Putamen (tissue), 1 donor: ENCODE results near the gene SULT1A2.
"Not testable (repeated sequence)": the region's sequence is repeated elsewhere in the genome, so short reads cannot be mapped to it uniquely, and the experiment has no call there.

Experiments
- DNase-seq: peaks from one replicate; pipeline ENCODE4 v3.0.0-alpha.2; 2016; ENCODE audit warnings: low spot score

The SULT1A2 gene

DNA sequence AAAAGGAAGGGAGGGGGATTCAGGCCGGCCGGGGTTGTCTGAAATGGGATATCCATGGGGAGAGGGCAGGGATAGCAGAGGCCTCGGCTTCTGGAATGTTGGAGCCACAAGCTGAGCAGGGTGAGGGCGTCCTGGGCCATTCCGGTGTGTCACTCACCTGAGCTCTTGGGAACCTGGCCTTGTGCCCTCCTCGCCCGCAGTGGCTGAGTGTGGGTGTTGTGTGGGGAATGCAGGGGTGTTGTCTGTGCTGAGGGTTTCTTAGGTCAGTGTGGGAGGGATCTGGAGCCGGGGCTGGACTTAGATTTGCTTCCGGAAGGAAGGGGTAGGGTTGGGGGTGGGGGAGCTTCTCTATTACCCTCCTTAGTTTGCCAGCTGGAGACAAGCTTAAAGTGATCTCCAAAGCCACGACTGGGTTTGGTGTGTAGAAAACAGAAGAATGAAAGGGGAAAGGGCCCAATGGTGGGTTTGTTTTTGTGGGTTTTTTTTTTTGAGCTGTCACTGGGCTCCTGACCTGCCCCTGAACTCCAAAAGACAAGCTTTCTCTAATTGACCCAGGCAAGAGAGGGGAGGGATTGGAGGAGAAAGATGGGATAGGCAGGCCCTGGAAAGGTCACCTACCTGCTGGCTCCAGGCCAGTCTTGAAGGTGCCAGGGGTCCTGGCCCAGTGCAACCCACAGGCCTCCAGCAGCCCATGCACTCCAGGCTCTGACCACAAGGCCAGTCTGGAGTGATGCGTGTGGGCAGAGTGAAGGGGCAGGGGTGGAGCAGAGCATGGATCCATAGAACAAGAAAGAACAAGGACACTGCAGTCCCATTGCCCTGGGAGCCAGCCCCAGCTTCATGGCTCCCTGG is at the start of gene SULT1A2:
Gene SULT1A2, minus strand, starts transcription at position 211 of the 852 bp plus-strand sequence. CDS start 1,120 bp downstream, outside the sequence.
- no peak for DNase-seq

DNA sequence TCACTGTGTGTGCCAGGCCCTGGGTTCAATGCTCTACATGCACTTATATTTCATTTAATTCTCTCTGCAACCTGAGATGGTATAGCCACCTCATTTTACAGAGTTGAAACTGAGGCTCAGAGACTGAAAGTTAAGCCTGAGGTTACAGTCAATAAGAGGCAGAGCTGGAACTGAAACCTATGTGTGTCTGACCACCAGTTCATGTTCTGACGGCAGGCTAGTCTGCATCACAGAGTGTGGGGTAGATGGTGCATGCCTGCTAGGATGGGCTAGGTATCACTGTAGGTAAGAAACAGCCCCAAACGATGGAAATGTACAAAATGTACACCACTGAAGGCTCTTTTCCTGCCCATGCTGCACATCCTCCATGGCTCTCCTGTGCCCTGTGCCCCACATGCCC is 43.1 kb upstream of the SULT1A2 start:
- not testable (repeated sequence) for DNase-seq

DNA sequence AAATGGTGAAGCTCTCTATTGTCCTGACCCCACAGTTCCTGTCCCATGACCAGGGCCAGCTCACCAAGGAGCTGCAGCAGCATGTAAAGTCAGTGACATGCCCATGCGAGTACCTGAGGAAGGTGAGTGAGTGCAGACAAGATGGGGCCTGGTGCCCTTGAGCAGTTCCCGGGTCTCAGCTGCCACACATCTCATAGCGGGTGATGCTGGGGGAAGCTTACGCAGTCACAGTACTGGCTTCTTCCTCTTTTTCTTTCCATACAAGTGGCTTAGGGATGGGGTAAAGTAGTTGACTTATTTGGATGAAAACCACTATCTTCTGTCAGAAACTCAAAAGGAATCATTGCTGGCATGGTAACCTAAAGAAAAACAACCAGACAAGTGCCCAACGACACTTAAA is 41.5 kb upstream of the SULT1A2 start:
- DNase-seq: not testable (repeated sequence)

DNA sequence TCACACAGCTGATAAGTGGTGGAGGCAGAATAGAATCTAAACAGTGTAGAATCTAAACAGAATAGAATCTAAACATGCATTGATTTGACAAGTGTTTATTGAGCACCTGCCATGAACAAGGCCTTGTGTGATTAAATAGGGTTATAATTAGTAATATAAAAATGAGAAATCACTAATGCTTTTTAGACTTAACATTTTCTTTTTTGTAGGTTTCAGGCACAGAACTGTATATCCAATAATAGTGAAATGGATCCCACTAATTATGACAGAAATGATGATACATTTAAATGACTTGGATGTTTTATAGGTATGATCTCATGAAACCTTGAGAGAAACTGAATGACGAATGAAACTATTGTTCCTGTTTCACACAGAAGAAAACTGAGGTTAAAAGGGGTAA is 40.9 kb upstream of the SULT1A2 start, which contains the start of gene NPIPB8:
Gene NPIPB8, plus strand, starts transcription at position 301 of the 400 bp plus-strand sequence. CDS start 296 bp downstream, outside the sequence.
- not testable (repeated sequence) for DNase-seq

DNA sequence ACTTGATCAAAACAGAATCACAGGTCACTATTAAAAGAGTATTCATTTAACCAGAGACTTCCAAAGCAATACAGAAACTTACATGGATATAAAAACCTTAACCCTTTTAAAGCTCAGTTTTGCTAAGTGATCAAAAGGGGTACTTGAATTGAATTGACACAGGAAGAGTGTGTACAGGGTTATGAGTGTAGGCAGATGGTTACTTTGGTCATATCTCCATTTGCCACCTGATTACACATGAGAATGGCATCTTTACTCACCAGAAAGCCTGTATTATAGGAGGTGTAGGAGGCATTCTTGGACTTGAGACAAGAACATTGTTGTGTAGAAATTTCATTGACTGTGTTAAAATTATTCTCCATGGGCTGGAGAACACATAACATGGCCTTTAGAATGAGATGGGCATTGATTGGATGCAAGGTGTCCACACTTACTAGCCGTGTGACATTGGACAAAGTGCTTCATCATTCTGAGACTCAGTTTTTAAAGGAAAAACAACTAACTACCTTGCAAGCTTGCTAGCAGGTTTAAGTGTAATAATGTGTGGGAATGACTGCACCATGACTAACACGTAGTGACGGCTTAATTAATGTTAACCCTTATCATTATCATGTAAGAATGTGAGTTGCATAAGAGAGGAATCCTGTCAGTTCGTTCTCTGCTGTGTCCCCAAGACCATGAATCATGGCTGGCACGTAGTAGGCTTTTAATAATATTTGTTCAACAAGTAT is 39.4 kb upstream of the SULT1A2 start:
- peak; percentile 18 for DNase-seq

DNA sequence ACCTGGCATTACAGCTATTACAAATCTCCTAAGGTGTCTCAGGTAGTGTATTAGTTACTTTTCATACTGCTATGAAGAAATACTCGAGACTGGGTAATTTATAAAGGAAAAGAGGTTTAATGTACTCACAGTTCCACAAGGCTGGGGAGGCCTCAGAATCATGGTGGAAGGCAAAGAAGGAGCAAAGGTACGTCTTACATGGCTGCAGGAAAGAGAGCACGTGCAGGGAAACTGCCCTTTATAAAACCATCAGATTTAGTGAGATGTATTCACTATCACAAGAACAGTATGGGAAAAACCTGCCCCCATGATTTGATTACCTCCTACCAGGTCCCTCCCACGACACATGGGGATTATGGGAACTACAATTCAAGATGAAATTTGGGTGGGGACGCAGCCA is 34.1 kb upstream of the SULT1A2 start:
- DNase-seq: not testable (repeated sequence)

DNA sequence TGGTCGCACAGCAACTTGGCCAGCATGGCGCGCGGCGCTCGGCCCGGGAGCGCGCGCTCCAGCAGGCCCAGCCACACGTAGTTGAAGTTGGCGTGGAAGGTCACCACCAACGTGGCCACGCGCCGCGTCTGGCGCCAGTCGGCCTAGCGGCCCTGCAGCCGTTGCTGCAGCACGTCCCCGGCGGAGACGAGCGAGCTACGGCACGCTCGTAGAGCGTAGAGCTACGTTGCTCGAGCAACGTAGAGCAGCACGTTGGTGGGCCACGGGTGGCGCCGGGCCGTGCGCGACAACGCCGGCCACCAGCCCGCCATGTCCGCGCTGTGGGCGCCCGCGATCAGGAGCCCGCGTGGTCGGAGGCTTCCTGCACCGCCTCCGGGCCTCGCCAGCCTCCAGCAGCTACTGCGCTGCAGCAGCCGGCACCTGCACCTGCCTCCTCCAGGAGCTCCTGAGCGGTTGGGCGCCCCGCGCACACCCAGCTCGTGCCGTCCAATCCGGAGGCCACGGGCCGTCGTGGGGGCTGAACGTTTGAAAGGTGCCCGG is 26.4 kb upstream of the SULT1A2 start:
- DNase-seq: peak; percentile 33

DNA sequence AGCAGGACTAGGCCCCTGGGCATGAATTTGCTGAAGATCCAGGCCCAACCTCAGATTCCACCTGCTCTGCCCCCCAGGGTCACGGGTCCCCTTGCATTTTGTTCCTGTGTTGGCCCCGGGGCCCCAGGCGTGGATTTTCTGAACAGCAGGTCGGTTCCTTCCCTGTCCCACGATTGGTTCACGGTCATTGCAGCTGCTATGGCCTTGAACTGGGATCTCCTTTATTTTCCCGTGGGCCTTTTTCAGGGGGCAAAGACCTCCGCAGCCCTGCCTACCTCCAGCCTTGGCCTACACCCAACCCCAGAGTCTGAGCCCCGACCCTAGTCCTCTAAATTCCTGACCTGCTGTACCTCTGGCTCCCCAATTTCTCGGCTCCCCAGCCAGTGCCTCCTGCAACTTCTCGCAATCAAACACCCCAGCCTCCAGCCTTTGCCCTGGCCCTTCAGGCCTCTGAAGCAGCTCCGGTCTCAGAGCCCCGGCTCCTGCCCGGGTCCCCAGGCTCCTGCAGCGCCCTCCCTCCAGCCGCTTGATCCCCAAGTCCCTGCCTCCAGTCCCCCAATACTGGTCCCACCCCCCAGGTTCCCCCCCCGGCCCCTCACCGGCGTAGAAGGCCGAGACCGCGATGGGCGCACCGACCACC is 25.8 kb upstream of the SULT1A2 start:
- not testable (repeated sequence) for DNase-seq

DNA sequence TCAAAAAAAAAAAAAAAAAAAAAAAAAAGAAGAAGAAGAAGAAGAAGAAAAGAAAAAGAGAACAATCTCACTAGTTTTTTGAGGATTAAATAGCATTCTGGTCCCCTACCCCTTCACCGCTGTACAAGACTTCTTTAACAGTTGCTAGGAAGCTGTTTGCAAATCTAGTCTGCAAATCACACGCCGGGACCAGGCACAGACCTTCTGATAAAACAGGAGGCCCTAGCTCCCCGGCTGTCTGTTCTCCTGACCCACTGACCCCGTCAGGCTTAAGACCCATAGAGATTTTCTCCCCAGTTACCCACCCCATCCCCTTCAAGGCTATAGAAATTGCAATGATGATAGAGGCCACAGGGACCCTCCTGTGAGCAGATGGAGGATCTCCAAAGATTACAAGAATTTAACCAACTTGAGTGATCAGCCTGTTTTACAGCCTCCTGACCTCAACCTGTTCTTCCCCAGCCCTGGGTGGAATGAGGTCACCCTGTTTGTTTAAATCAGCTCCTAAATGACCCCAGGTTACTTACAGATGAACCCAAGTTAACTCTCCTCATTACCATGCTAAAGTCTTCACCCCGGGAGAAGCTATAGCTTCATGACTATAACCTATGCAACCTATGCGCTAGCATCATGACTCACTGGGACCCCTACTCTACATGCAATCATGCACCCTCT is 24.8 kb upstream of the SULT1A2 start:
- no peak for DNase-seq

DNA sequence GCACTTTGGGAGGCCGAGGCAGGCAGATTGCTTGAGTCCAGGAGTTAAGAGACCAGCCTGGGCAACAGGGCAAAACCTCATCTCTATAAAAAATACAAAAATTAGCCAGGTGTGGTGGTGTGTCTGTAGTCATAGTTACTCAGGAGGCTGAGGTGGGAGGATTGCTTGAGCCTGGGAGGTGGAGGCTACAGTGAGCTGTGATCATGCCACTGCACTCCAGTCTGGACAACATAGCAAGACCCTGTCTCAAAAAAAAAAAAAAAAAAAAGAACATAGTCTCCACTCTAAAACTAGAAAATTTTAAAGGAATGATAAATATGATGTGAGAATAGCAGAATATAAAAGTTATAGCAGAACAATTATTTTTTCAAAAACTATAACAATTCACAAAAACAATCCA is 23.5 kb upstream of the SULT1A2 start:
- not testable (repeated sequence) for DNase-seq

DNA sequence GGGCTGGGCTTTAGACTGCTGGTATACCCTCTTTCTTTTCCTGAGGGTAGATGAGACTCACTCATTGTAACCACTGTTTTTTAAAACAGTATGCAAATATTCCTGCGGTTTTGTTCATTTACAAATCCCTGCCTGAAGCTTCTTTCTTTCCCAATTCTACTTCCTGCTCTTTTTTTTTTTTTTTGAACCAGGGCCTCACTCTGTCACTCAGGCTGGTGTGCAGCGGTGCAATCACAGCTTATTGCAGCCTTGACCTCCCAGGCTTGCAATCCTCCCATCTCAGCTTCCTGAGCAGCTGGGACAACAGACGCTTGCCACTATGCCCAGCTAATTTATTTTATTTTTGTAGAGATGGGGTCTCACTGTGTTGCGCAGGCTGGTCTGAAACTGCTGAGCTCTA is 21.0 kb upstream of the SULT1A2 start:
- no peak for DNase-seq

DNA sequence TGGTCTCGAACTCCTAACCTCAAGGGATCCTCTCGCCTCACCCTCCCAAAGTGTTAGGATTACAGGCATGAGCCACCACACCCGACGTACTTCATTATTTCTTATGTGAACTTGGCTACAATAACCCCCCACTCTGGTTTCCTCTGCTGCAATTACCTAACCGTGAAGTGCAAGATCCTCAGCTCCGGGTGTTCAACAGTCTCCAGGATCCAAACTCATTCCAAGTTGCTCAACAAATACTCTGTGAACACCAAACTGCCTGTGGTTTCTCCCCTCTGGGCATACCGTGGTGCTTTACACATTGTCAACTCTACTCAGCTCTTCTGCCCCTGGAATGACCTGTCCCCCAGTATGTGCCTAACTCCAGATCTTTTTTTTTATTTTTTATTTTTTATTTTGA is 19.8 kb upstream of the SULT1A2 start:
- no peak for DNase-seq

DNA sequence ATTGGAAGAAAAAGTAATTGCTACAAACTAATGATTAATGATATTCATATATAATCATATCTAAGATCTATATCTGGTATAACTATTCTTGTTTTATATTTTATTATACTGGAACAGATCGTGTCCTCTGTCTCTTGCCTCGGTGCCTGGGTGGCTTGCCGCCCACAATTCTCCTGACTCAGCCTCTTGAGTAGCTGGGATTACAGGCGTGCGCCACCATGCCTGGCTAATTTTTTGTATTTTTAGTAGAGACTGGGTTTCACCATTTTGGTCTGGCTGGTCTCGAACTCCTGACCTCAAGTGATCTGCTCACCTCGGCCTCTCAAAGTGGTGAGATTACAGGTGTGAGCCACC is 19.4 kb upstream of the SULT1A2 start:
- not testable (repeated sequence) for DNase-seq

DNA sequence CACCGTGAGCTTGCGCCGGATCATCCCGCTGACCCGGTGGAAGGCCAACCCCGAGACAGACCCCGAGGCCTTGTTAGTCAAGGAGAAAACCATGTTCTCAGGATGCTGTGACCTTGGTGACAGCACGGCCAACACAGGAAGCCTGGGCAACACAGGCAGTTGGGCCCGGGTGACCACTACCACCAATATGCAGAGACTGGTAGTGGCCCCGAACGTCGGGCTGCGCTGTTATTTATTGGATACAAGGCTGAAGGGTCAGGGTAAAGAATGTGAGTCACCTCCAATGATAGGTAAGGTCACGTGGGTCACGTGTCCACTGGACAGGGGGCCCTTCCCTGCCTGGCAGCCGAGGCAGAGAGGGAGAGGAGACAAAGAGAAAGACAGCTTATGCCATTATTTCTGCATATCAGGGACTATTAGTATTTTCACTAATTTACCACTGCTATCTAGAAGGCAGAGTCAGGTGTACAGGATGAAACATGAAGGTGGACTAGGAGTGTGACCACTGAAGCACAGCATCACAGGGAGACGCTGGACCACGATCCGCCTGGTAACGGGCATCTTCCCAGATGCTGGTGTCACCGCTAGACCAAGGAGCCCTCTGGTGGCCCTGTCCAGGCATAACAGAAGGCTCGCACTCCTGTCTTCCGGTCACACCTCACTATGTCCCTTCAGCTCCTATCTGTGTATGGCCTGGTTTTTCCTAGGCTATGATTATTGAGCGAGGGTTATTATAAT is 18.8 kb upstream of the SULT1A2 start:
- not testable (repeated sequence) for DNase-seq

DNA sequence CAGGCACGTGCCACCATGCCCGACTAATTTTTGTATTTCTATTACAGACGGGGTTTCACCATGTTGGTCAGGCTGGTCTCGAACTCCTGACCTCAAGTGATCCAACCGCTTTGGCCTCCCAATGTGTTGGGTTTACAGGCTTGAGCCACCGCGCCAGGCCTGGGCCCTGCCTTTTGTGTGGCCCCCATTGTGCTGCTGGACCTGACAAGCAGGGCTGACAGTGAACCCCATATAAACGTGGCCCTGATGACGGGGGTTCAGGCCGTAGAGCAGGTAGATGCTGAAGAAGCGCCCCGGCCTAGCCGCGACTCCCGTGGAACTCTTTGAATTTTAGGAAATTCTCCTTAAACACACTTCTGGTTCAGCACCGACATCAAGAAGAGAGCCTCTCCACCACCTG is 17.7 kb upstream of the SULT1A2 start:
- DNase-seq: not testable (repeated sequence)

DNA sequence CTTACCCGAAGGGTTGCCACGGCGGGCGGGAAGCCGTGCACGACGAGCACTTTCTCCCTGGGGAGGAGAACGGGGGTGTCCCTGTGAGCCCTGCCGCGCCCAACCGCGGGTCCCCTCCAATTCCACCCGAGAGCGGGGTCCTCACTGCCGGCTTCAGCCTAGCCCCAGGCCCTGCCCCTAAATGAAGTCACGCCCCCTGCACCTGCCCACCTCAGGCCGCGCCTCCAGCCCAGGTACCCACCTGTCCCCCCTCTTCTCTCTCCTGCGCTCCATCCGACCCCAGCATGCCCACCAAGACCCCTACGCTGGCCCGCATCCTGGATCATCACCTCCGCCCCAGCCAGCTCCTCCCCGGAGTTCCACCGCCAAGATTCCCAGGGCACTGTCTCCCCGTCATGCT is 17.1 kb upstream of the SULT1A2 start:
- not testable (repeated sequence) for DNase-seq

DNA sequence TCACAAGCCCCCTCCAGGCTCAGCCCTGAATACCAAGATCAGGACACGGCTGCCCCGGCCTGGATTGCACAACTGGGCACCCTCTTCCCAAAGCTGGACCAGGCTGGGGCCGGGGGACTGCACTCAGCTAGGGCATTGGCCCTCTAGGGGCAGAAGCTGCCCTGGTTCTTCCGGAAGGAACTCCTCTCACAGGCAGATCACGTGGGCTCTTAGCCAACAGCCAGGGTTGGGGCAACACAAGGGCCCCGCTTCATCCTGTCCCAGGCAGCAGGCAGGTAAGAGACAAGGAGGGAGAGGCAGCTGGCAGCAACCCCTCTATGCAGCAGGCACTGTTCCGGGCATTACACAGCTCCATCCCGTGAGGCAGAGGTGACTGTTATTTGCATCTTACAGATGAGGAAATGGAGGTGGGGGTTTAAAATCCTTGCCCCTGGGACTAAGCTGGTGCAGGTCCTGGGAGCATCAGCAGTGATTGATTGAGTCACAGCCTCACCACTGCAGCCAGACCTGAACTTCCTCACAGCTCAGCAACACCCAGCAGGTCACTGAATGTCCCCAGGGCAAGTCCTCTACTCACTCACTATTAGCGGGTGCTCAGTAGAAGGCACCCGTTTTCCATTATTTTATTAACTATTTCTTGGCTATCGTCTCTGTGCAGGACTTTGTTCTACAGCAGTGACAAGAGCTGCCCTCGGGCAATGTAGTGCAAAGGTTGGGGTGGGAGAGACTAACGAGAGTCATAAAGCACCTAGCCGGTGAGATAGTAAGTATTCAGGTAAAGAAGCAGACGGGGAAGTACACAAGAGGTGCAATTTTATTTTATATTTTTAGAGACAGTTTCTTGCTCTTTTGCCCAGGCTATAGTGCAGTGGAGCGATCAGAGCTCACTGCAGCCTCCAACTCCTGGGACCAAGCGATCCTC is 15.8 kb upstream of the SULT1A2 start:
- not testable (repeated sequence) for DNase-seq

DNA sequence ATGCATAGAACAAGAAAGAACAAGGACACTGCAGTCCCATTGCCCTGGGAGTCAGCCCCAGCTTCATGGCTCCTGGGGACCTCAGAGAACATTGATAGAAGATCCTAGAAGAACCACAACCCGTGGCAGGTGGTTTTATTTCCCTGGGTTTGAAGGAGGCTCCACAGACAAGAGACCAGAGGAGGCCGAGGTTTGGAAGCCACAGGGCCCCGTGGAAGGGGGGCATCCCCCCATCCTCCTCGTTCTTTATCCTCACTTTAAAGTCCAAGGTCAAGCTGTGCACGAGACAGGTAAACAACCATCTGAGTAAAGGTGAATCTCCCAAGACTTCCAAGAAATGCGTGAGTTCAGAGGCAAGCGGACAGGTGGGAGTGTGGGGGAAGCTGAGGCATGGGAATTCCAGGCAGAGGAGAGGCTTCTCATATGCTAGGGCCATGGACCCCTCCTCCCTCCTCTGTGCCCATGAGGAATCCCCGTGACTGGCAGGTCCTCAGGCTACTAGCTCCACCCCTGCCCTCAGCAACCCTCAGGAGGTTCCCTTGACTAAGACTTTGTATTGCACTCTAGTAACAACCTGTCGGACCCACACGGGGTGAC is 13.8 kb upstream of the SULT1A2 start:
- DNase-seq: no peak
